ENCODE measurements around the gene DLG5.

The DLG5 gene

DNA sequence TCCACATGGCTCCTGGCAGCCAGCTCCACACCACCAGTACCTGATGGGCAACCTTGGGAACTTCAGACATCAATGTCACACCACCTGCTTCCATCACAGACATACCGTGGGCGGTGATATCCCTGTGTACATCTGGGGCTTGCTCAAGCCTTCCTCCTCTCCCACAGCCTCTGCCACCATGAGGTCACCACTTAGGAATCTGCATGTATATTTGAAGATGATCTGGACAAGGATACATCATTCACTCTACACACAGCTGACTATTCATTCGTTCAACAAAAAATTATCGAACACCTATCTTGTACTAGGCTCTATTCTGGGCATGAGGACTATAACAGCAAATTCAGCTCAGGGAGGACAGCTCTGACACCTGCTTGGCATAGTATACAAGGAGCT lies 6.8 kb downstream of the DLG5 start:
- POLR2A ChIA-PET = no interaction called here
- CTCF ChIA-PET = no interaction called here
- DNase-seq (ENCODE audit: extremely low spot score) = no peak
- TF ChIP-seq, protein P1, sequence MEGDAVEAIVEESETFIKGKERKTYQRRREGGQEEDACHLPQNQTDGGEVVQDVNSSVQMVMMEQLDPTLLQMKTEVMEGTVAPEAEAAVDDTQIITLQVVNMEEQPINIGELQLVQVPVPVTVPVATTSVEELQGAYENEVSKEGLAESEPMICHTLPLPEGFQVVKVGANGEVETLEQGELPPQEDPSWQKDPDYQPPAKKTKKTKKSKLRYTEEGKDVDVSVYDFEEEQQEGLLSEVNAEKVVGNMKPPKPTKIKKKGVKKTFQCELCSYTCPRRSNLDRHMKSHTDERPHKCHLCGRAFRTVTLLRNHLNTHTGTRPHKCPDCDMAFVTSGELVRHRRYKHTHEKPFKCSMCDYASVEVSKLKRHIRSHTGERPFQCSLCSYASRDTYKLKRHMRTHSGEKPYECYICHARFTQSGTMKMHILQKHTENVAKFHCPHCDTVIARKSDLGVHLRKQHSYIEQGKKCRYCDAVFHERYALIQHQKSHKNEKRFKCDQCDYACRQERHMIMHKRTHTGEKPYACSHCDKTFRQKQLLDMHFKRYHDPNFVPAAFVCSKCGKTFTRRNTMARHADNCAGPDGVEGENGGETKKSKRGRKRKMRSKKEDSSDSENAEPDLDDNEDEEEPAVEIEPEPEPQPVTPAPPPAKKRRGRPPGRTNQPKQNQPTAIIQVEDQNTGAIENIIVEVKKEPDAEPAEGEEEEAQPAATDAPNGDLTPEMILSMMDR (IDR thresholded peaks at IDR 0.05; ENCODE audit: control extremely low read depth, extremely low read depth, low read depth, missing control alignments) = no peak

DNA sequence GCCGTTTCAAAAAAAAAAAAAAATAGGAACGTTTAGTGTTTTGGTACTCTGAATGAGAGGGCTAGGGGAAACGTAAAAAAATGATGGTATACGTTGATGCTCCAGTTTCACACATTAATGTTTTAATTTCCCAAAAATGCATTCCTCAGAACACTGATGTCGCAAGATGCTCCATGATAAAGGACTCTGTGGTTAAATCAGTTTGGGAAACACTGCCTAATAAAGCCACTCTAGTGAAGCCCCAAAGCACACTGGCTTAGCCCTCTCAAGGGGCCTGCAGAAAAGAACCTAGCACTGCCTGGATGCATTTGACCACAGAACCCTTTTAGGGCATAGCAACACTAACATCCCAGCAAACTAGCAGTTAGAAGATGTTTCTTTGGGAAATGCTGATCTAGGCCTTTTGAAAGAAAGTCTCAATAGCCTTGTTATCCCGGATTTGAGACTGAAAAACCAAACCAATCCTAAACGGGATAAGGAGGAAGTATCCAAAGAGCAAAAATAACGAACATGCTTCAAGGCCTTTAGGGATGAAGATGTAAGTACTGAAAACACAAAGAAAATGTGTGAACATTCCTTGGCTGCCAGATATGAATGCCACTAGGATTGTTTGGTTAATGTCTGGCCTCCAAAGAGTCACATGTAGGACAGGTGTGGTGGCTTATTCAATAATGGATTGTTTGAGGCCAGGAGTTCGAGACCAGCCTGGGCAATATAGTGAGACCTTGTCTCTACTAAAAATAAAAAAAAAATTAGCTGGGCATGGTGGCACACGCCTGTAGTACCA lies 11.0 kb downstream of the DLG5 start:
- ChIA-PET POLR2A (no interaction called here), CTCF (interaction anchor here (1.2 kb wide), 1 partner anchor 69 kb away, joined by 3 read pairs; no protein-coding TSS in a partner anchor)
- DNase-seq (ENCODE audit: extremely low spot score) = no peak
- TF ChIP-seq, protein P1 (IDR thresholded peaks at IDR 0.05; ENCODE audit: control extremely low read depth, extremely low read depth, low read depth, missing control alignments) = no peak

DNA sequence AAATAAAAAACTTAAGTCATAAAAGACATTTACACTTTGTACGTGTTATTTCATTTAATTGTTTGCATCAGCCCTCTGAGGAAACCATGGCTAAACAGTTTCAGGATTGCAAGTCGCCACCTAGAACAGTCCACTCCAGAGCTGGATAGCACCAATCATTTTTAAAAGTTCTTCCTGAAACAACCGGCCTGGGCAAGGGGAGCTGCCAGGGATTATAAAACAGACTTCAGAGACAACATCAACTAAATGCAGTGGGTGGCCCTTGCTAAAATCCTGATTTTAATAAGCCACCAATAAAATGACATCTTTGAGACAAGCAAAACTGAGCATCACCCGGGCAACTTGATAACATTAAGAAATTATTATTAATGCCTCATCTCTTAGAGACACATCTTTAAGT lies 13.5 kb downstream of the DLG5 start:
- no peak for DNase-seq (ENCODE audit: extremely low spot score)
- TF ChIP-seq, protein P1 (IDR thresholded peaks at IDR 0.05; ENCODE audit: control extremely low read depth, extremely low read depth, low read depth, missing control alignments) = no peak
- POLR2A ChIA-PET = no interaction called here
- CTCF ChIA-PET = interaction anchor here (1.4 kb wide), 1 partner anchor 22 kb away, joined by 3 read pairs; no protein-coding TSS in a partner anchor

DNA sequence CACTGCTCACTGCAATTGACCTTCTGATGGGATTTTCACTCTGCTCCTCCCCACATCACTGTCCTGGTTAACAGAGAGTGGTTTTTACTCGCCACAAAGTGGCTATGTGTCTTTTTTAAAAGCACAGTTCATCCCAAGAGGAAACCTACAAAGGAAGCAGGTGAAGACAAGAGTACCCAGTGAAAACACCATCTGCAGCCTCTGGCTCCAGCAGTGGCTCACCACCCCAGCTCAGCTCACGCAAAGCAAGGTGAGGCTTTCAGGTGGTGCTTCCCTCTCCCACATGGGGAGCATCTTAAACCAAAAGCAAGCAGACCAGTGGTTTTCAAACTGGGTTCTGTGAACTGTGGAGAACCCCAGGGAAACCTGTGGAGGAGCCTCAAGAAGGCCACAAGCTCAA lies 14.0 kb downstream of the DLG5 start:
- no peak for DNase-seq (ENCODE audit: extremely low spot score)
- CTCF ChIA-PET = no interaction called here
- TF ChIP-seq, protein P1 (IDR thresholded peaks at IDR 0.05; ENCODE audit: control extremely low read depth, extremely low read depth, low read depth, missing control alignments) = no peak
- POLR2A ChIA-PET = no interaction called here

DNA sequence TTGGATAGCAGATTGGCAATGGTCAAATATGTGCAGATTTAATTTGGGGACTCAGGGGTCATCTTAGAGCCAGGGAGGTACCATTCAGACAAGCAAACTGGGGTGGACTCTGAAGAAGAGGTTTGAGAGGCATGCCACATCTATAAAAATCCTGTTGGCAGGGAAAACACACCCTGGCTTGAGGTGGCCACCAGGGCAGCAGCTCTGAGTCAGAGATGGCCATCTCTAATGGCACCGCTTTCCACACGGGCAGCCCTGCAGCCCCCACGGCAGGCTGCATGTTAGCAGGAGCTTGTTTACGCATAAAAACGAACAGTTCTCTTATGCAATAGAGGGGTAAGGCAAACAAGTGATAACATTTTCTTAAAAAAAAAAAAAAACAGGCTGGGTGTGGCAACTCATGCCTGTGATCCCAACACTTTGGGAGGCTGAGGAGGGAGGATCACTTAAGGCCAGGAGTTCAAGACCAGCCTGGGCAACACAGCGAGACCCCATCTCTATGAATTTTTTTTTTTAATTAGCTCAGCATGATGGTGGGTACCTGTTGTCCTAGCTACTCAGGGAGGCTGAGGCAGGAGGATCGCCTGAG lies 14.9 kb downstream of the DLG5 start:
- CTCF ChIA-PET = interaction anchor here (0.7 to 0.8 kb wide), 2 partner anchors 9 to 17 kb away, joined by 4 read pairs; no protein-coding TSS in a partner anchor

DNA sequence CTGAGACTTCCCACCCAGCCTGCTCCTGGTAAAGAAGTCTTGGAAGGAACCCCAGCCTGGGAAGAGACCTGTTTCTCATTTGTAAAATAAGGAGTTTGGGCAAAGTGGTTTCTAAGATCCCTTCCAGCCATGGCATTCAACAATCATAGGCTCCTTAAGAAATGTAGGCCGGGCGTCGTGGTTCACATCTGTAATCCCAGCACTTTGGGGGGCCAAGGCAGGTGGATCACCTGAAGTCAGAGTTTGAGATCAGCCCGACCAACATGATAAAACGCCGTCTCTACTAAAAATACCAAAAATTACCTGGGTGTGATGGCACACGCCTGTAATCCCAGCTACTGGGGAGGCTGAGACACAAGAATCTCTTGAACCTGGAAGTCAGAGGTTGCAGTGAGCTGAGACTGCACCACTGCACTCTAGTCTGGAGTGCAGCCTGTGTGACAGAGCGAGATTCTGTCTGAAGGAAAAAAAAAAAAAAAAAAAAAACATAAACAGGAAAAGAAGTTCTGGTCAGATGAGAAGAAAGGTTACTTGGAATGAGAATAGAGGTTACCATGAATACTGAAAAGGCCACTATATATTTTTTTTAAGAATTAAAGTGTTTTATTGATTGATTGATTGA lies 15.9 kb downstream of the DLG5 start:
- ChIA-PET CTCF (interaction anchor here (0.8 kb wide), 1 partner anchor 10 kb away, joined by 4 read pairs; no protein-coding TSS in a partner anchor), POLR2A (no interaction called here)
- no peak for DNase-seq (ENCODE audit: extremely low spot score)
- TF ChIP-seq, protein P1 (IDR thresholded peaks at IDR 0.05; ENCODE audit: control extremely low read depth, extremely low read depth, low read depth, missing control alignments) = no peak

More for the DNA sequence above, 14.9 kb downstream of the DLG5 start:
- POLR2A ChIA-PET = interaction anchor here (0.7 kb wide), 1 partner anchor 17 kb away, joined by 3 read pairs; no protein-coding TSS in a partner anchor
- TF ChIP-seq, protein P1 (IDR thresholded peaks at IDR 0.05; ENCODE audit: control extremely low read depth, extremely low read depth, low read depth, missing control alignments) = no peak
- DNase-seq (ENCODE audit: extremely low spot score) = no peak
